HEK293T (cell line): ENCODE measurements around the gene PPP6R1.

Source experiments
- CTBP1 ChIP-seq: fragments of 450-650 bp; IDR thresholded peaks from 2 replicates; pipeline ENCODE4 v1.6.1; 2016; ENCODE audit warnings: borderline replicate concordance
- ELF4 ChIP-seq: fragments of 450-650 bp; IDR thresholded peaks from 2 replicates; pipeline ENCODE4 v1.6.1; 2017; ENCODE audit warnings: antibody characterized with exemption
- FOXA1 ChIP-seq: fragments of 450-650 bp; IDR thresholded peaks from 2 replicates; pipeline ENCODE4 v1.6.1; 2016; ENCODE audit warnings: mild to moderate bottlenecking
- FOXK2 ChIP-seq: fragments of 450-650 bp; IDR thresholded peaks from 2 replicates; pipeline ENCODE4 v1.6.1; 2016; ENCODE audit warnings: mild to moderate bottlenecking
- LEF1 ChIP-seq: fragments of 450-650 bp; IDR thresholded peaks from 2 replicates; pipeline ENCODE4 v1.6.1; 2017; ENCODE audit warnings: mild to moderate bottlenecking, borderline replicate concordance
- PKNOX1 ChIP-seq: fragments of 450-650 bp; IDR thresholded peaks from 2 replicates; pipeline ENCODE4 v1.6.1; 2016
- ZNF384 ChIP-seq: fragments of 450-650 bp; IDR thresholded peaks from 2 replicates; pipeline ENCODE4 v1.6.1; 2016

GRCh38 chr19:55276720-55277430 lies 18.1 kb upstream of the PPP6R1 start:
- TF ChIP-seq FOXK2: no peak
- TF ChIP-seq ELF4: no peak
- no peak for TF ChIP-seq ZNF384
- TF ChIP-seq LEF1: no peak
- no peak for TF ChIP-seq CTBP1
- TF ChIP-seq FOXA1: no peak
- TF ChIP-seq PKNOX1: no peak
